Stimulated activated CD4-positive, alpha-beta T cell treated with anti-CD3 and anti-CD28 coated beads, Interleukin-4, amount 100 ng/mL, for 1 hour (primary cell): ENCODE measurements around the gene TFF2.

Source experiments
- DNase-seq: peaks from one replicate; pipeline ENCODE4 v3.0.0-alpha.2; 2020

The TFF2 gene

DNA sequence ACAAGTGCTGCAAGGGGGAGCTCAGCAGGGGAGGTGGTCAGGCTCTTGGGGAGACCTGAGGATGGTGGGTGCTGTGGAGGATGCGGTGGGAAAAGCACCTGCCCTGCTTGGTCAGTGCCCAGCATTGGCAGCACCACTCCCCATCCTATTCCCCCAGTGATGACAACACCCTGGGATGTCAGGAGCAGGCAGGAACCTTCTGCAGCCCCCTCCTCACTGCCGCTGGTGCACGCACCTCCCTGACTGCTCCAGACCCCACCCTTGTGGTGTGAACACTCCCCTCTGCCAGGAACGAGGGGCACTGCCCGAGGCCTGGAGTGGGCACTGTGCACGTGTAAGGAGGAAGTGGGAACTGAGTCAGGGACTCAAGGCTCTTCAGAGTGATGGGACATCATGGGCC lies 32.5 kb upstream of the TFF2 start:
- no peak for DNase-seq

DNA sequence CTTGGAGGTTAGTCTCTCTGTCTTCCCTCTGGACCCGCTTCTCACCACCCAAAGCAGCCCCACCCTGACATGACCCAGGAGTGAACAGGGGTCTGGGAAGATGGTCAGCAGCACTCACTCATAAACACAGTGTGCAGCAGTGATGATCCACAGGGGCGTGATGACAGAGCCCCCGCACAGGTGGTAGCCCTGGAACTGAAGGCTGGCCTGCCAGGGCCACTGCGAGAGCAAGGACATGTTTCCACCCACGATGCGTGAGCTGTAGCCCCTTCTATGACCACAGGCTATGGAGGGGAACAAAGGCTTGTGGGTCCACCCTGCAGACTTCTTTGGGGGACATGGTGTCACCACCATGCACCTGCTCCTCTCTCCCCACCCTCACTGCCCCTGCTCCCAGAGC lies 32.1 kb upstream of the TFF2 start:
- DNase-seq: no peak

DNA sequence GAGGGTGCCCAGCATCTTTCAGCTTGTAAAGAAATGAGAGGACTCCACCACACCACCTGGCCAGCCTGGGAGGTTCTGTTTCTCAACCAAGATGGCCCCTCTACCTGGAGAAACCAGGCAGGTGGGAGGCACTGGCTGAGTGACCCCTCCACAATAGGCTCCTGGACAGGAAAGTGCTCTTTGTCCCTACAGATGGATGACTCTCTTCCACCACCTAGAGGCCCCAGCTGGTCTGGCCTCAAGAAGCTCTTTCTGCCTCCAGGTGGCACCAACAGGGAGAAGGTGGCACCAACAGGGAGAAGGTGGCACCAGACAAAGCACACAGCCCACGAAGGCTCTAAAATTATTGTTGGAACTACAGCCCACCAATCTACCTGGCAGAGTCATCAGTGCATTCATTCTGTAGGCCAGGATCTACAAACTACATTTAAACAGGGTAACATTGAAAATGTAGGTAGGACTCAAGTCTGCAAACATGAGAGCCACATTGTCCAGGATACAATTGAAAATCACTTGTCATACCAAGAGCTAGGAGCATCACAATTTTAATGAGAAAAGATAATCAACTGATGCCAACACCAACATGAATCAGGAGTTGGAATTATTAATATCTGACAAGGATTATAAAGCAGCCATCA lies 30.7 kb upstream of the TFF2 start:
- DNase-seq: peak; percentile 30

DNA sequence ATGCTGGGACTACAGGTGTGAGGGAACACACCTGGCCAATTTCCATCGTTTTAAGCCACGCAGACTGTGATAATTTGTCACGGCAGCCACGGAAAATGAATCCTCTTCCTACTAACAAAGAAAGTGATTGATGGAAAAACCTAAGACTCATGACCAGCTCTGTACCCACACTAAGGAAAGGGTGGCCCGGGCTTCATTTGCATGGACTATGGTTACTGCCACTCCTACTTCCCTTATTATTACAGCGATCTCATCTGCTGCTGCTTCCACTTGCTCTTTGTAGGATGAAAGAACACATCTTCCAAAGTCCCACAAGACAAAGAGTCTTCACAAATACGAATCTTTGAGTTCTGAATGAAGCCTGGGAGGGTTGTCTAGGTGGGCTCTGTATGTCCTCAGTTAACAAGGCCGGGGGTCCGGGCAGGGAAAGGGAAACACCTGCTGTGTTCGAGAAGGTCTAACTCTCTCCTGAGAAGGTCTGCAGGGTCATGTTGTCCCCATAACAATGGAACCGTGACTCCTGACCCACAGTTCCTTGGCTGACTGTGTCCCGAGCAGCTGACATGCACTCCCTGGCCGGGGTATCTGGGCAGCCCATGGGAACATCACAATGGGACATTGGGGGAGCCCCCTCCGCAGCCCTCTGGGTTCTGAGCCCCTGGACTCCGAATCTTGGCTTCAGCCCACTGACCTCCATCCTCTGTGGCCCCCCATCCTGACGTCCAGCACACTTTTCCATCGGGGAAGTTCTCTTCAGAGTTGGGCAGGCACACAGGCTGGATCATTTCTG lies 28.8 kb upstream of the TFF2 start:
- no peak for DNase-seq

DNA sequence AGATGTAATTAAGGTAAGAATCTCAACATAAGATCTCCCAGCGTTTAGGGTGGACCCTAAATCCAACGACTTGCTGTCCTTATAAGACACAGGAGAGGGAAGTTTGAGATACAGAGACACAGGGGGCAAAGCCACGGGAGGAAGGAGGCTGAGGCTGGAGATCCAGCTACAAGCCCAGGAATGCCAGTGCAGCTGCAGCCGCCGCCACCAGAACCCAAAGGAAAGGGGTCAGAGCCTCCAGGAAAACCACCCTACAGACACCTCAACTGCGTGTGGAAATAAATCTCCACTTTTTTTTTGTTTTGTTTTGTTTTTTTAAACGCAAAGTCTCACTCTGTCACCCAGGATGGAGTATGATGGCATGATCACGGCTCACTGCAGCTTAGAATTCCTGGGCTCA lies 27.6 kb upstream of the TFF2 start:
- no peak for DNase-seq

DNA sequence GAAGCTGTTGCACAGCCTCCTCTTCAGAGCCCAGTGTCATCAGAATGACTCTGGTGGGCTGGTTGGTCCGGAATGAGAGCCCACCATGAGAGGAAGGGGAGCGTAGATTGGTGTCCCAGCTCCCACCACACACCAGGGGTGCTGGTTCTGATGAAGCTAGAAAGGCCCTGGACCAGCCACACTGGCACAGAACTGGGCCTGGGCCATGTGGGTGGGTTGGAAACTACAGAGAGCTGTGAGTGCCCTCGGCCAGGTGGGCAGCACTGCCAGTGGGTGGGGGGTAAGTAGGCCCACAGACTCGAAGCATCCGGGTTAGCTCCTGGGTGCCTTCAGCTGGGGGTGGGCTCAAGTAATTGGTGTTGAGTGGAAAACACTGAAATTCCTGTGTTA lies 27.2 kb upstream of the TFF2 start:
- no peak for DNase-seq

DNA sequence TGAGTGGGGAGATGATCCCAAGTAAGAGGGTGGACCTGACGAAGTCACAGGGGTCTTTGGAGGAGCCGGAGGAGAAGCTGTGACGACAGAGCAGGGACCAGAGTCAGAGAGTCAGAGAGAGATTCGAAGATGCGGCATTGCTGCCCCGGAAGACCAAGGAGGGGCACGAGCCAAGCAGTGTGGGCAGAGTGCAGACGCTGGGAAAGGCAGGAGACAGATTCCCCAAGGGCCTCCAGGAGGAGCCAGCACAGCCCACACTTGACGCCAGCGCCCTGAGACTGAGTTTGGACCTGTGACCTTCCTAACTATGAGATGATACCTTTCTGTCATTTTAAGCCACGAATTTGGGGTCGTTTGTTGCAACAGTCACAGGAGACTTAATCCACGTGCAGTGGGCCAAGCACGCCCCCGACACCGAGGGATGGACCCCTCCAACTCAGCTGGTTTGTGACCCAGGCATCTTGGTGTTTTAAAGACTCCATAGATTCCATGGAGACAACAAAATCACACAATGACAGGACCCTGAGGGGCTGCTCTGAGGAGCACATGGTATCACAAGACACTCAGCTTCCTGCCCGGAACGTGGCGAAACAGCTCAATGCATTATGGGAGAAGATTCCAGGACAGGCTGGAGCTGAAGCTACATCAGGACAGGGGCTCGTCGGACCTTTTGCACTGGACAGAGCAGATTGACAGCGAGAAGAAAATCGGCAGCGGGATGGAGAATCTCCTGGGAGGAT lies 26.6 kb upstream of the TFF2 start:
- DNase-seq: no peak

DNA sequence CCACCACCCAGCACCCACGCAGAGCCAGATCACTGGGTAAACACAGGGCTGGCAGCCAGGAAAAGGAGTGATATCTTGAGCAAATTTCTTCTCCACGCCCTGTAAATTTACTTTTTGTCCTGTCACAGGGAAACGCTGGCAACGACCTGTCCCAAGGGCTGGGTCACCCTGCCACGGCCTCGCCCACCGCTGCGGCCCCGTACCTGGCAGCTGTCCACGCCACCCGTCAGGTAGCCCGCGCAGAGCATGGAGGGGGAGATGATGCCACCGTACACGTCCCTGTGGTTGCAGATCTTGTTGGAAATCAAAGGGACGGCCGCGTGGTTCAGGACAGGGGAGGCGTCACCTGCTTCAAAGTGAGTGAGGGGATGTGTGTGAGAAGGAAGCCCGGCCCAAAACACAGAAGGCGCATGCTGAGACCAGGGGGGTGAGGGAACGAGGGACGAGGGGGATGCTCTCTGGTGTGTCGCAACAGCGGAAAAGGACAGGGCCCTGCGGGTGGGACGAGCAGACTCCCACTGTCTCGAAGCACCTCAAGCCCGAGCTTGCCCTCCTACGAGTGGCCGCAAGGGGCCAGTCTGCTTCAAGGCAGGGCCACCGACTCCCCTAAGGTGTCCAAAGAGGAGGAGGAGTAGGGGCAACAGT lies 25.7 kb upstream of the TFF2 start:
- DNase-seq: no peak

DNA sequence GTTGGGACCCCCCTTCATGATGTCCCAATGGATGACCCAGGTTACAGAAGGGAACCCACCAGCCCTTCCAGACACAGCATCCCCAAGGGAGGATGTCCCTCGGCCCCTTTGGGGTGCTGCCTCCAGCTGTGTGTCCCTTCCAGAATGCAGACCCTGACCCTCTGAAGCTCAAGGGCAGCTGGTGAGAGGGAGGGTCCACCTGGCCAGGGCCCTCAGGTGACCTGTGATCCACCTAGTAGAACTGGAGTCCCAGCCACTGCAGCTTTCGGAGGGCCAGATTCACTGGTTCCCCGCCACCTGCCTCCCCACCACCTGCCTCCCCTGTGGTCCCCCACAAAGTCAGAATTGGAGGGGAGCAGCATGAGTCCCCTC lies 25.2 kb upstream of the TFF2 start:
- DNase-seq: no peak

DNA sequence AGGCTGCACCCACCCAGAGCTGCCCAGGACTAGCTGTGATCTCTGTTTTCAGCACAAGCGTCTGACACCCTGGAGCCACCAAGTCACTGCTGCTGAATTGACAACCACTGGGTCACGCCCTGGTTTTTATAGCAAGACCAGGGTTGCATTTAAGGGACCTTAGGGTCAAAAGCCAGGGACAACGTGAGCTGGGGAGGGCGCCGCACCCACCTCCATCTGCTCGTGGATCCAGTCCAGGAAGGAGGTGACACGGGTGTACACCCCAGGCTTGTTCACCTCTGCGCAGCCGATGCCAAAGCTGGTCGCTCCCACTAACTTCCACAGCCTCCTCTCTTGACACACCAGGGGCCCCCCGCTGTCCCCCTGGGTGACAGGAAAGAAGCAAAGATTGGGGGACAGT lies 24.7 kb upstream of the TFF2 start:
- no peak for DNase-seq

DNA sequence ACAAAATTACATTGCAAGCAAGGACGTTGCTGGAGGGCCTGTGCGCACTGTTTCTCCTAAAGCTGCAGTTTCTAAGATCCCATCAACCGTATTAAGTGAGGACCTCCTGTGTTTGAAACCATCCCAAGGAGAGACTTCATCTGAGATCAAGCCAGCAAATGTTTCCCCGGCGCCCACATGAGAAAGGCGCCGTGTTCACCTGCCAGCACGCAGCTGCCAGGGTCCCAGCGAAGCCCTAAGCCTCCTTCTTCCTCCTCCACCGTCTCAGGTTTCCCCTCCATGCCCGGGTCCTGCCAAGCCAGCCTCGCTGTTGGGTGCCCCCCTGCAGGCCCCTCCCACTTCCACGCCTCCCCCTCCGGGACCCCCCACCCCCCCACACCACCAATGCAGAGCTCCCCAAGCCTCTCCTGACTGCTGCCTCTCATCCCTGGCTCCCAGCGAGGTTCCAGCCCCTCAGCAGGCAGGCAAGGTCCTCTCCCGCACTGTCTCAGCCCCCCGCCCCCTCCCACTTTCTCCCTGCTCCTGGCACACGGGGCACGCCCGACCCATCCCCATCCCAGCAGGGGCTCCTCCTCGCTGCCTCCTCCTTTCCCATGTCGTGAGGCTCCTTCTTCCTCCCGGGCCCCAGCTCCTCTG lies 24.2 kb upstream of the TFF2 start:
- DNase-seq: no peak

DNA sequence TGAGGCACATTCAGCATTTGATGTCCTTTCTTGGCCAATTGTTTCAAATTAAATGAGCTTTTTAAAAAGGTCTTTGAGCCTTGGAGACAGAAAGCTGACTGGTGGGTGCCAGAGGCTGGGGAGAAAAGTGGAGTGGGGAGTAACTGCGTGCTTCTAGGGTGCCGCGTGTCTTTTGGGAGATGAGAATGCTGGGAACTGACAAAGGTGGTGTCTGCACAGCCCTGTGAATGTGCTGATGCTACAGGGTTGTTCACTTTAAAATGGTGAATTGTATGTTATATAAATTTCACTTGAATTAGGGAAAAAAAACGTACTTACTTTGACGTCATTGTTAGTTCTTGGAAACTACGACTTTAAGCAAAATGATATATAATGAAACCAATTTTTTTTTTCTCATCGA lies 23.7 kb upstream of the TFF2 start:
- DNase-seq: no peak

DNA sequence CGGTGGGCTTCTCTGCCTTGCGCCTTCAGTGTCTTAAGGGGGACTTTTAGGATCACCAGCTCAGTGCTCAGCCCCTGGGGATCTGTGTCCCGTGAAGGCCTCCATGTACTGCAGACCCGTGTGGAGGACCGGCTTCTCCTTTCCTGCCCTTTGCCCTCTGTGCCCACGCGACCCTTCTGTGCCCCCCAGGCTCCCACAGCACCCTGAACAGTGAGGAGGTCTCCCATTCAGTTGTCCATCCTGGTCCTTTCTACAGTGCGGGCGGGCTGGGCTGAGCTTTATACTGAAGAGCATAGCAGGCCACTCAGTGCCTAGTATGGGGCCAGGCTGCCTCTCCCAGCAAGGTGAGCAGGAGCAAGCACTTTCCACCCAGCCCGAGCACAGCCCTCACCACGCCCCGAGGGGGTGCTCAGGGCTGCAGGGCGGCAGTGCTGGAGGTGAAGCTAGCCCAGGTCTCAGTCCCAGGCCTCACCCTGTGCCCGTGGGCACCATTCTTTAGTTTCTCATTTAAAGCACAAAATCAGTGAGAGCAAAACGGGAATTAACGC lies 23.2 kb upstream of the TFF2 start:
- DNase-seq: no peak

DNA sequence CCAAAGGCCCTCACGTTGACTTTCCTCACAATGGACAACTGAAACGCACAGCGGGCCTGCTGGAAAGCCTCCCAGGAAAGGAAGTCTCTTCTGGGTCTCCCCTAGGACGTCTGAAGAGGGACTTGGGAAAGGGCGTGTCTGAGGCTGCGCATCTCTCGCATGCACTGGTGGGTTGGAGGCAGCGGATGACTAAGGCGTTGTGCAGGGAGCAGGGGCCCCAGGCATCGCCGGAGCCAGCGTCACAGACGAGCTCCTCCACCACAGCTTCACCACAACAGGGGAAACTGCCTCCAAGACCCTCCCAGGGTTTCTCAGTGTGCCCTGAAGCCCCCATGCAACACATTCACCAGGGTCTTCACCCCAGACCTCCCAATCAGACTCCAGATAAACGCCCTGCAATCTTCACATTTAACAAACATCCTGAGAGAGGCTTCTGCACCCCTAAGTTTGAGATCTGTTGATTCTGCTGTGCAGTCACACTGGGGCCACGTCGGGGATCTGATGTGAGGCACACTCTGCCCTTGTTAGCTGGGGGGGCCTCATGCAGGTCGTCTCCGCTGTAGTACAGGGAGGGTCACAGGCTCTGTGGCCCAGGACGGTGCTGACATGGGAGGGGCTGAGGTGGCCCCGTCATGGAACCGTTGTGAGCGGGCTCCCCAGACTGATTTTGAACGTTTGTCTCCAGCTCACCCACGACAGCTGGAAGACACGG lies 22.6 kb upstream of the TFF2 start:
- peak; percentile 14 for DNase-seq

DNA sequence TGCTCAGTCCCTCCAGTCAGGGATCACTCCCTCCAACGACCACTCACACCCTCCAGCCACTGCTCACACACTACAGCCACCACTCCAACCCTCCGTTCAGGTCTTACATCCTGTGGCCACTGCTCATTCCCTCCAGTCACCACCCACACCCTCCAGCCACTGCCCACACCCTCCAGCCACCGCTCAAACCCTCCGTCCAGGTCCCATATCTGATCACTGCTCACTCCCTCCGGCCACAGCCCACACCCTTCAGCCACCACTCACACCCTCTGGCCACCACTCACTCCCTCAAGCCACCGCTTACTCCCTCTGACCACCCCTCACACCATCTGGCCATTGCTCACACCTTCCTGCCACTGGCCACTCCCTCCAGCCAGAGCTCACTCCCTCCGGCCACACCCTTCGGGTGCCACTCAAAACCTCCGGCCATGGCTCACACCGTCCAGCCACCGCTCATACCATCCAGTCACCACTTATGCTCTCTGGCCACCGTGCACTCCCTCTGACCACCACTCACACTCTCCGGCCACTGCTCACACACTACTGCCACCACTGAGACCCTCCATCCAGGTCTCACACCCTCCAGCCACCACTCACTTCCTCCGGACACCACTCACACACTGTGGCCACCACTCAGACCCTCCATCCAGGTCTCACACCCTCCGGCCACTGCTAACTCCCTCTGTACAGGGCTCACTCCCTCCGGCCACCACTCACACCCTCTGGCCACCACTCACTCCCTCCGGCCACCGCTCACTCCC lies 20.3 kb upstream of the TFF2 start:
- no peak for DNase-seq

DNA sequence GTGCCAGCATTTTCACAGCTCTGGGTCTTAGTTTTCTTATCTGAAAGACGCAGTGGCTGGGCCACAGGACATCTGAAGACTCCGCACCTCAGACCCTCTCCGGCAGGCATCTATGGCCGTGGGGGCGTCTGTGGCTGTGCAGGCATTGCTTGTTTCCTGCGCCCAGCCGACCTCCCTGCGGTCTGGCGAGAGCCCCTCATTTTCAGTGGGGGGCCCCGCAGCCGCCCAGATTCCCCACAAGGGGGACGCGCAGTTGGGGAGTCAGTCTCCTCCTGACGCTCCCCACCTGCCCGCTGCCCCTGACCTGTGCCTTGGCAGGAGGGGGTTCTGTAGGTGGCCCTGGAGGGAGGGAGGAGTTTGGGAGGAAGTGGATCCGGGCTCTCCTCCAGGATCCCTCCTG lies 19.0 kb upstream of the TFF2 start:
- no peak for DNase-seq

DNA sequence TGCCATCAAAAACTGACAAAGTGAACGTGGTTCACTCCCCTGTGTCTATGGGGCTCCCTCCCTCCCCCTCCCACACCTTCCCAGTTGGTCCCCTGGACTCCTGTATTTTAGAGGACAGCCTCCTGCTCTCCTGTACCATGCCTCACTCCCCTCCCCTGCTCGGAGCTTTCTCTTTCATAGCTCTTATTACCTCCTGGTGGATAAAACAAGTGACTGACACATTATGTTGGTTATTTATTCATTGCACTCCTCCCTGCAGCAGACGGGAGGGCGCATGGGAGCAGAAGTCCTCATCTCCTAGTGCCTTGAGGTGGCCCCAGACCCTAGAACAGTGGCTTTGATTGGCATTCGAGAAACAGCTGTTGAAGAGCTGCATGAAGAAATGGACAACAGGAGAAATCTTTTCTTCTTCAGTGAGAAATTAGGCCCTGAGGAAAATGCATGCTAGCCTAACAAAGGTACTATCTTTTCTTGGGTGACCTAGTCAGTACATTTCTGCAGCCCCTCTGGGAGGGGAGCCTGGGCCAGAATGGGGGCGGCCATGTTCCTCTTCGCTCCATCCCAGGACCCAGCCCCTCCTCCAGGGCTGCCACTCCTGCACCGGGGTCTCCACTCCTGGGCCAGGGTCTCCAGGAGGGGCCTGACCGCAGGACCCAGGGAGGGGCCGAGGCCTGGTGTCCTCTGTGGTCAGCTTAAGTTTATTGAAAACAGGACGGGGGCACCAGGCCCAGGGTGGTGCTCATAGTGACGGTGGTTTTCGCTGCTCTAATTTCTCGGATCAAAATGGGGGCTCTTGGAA lies 16.8 kb upstream of the TFF2 start:
- DNase-seq: no peak

DNA sequence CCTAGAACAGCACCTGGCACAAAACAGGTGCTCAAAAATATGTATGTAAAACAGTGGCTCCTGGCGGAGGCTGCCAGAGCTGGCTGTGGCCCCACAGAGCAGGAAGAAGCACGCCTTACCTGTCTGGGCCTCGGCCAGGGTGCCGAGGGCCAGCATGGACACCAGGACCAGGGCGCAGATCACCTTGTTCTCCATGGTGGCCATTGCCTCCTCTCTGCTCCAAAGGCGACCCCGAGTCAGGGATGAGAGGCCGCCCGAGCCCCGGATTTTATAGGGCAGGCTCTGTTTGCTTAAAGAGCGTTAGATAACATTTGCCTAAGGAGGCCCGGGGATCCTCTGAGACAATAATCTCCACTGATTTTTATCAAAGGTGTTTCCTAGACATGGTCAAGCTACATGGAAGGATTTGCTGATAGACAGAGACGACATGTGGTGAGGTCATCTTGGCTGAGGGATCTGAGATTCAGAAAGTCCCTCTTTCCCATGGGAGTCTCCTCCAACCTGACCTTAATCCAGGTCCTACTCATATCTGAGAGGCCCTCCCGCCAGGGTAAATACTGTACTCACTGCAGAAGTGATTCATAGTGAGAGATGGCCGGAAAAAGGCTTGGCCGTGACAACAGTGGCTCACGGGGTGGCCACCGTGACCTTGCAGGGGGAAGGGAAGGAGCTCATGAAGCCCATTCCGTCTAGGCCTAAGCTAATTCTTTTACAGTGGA lies 15.7 kb upstream of the TFF2 start, which contains the start of gene TFF1:
Gene TFF1, minus strand, starts transcription at position 244 of the 719 bp plus-strand sequence. Its CDS starts 40 bp downstream, at position 204.
- DNase-seq: no peak

DNA sequence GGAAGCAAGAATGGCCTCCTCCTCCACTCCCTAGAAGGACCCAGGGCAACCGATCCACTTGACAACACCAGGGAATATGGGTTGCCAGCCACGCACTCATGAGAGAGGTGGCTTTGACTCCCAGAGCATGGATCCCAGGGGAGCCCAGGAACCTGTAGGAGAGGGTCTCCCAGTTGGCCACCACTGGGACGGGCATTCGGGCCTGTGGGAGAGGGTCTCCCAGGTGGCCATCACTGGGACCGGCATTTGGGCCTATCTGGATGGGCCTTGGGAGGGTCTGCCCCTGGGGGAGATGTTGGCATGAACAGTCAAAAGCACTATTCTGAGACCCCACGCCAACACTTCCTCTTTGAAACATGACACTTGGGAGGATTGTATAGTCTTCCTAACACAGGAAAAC lies 15.0 kb upstream of the TFF2 start:
- DNase-seq: no peak
